H9 (cell line): ENCODE measurements around the gene DQX1. TPM values are rescaled to one million over a fixed set of nuclear protein-coding genes. Genes with fewer than 3 reads are reported as not detected.

Experiments used
- DNase-seq: peaks from one replicate; pipeline ENCODE4 v3.0.0-alpha.2; 2017
- H2AFZ ChIP-seq: one replicate; pipeline ENCODE4 v1.6.1; 2013; ENCODE audit warnings: mild to moderate bottlenecking, low read length, control low read depth, moderate library complexity
- H2AK5ac ChIP-seq: 2 replicates; pipeline ENCODE4 v1.6.1; 2013; ENCODE audit warnings: low read length, control low read depth, mixed read lengths; ENCODE audit not compliant: insufficient read length
- H2BK120ac ChIP-seq: one replicate; pipeline ENCODE4 v1.6.1; 2013; ENCODE audit warnings: low read depth, mild to moderate bottlenecking, low read length, control low read depth, inconsistent platforms; ENCODE audit not compliant: poor library complexity, severe bottlenecking
- H2BK12ac ChIP-seq: 2 replicates; pipeline ENCODE4 v1.6.1; 2013; ENCODE audit warnings: low read length, control low read depth, mixed read lengths, low read depth; ENCODE audit not compliant: insufficient read length
- H2BK15ac ChIP-seq: 2 replicates; pipeline ENCODE4 v1.6.1; 2013; ENCODE audit warnings: low read depth, low read length, control low read depth
- H2BK20ac ChIP-seq: one replicate; pipeline ENCODE4 v1.6.1; 2013; ENCODE audit warnings: low read depth, mild to moderate bottlenecking, low read length, control low read depth, inconsistent platforms; ENCODE audit not compliant: poor library complexity, severe bottlenecking
- H2BK5ac ChIP-seq: 2 replicates; pipeline ENCODE4 v1.6.1; 2013; ENCODE audit warnings: low read length, control low read depth, mixed read lengths; ENCODE audit not compliant: insufficient read length
- H3K14ac ChIP-seq: 2 replicates; pipeline ENCODE4 v1.6.1; 2013; ENCODE audit warnings: low read length, control low read depth; ENCODE audit not compliant: insufficient read depth
- H3K18ac ChIP-seq: 2 replicates; pipeline ENCODE4 v1.6.1; 2013; ENCODE audit warnings: low read depth, mild to moderate bottlenecking, mixed read lengths, low read length, control low read depth; ENCODE audit not compliant: insufficient read length
- H3K23ac ChIP-seq: 2 replicates; pipeline ENCODE4 v1.6.1; 2013; ENCODE audit warnings: low read length, control low read depth, mixed read lengths, low read depth; ENCODE audit not compliant: insufficient read length
- H3K23me2 ChIP-seq: 2 replicates; pipeline ENCODE4 v1.6.1; 2013; ENCODE audit warnings: low read depth, mild to moderate bottlenecking, mixed read lengths, low read length, control low read depth; ENCODE audit not compliant: insufficient read length, poor library complexity, severe bottlenecking
- H3K27ac ChIP-seq: 2 replicates; pipeline ENCODE4 v1.5.1; 2013; ENCODE audit warnings: low read length, control low read depth, mixed read lengths, low read depth; ENCODE audit not compliant: insufficient read length
- H3K27me3 ChIP-seq: 2 replicates; pipeline ENCODE4 v1.6.1; 2013; ENCODE audit warnings: low read length, control low read depth, inconsistent platforms; ENCODE audit not compliant: insufficient read depth
- H3K4ac ChIP-seq: 2 replicates; pipeline ENCODE4 v1.6.1; 2013; ENCODE audit warnings: low read depth, mild to moderate bottlenecking, control low read depth, inconsistent platforms, low read length, moderate library complexity
- H3K4me1 ChIP-seq: 2 replicates; pipeline ENCODE4 v1.6.1; 2013; ENCODE audit warnings: low read length, control low read depth, inconsistent platforms; ENCODE audit not compliant: insufficient read depth
- H3K4me2 ChIP-seq: 2 replicates; pipeline ENCODE4 v1.6.1; 2013; ENCODE audit warnings: low read length, control low read depth, mixed read lengths; ENCODE audit not compliant: insufficient read length, insufficient read depth
- H3K56ac ChIP-seq: 2 replicates; pipeline ENCODE4 v1.6.1; 2013; ENCODE audit warnings: low read depth, mild to moderate bottlenecking, mixed read lengths, low read length, control low read depth; ENCODE audit not compliant: insufficient read length
- H3K79me1 ChIP-seq: 2 replicates; pipeline ENCODE4 v1.6.1; 2013; ENCODE audit warnings: low read depth, mild to moderate bottlenecking, moderate library complexity, low read length, control low read depth, inconsistent platforms; ENCODE audit not compliant: insufficient read depth, poor library complexity, severe bottlenecking
- H3K79me2 ChIP-seq: 2 replicates; pipeline ENCODE4 v1.6.1; 2013; ENCODE audit warnings: low read length, control low read depth, inconsistent platforms; ENCODE audit not compliant: insufficient read depth
- H3K9ac ChIP-seq: 2 replicates; pipeline ENCODE4 v1.6.1; 2013; ENCODE audit warnings: low read length, control low read depth, mixed read lengths; ENCODE audit not compliant: insufficient read length; ENCODE audit errors: extremely low read depth
- H3K9me3 ChIP-seq: one replicate; pipeline ENCODE4 v1.6.1; 2013; ENCODE audit warnings: low read depth, low read length, inconsistent platforms; ENCODE audit not compliant: control insufficient read depth
- H3T11ph ChIP-seq: one replicate; pipeline ENCODE4 v1.6.1; 2013; ENCODE audit warnings: mild to moderate bottlenecking, low read length, control low read depth, inconsistent platforms
- H4K20me1 ChIP-seq: one replicate; pipeline ENCODE4 v1.6.1; 2013; ENCODE audit not compliant: control insufficient read depth, insufficient read length, insufficient read depth
- H4K5ac ChIP-seq: 2 replicates; pipeline ENCODE4 v1.6.1; 2013; ENCODE audit warnings: low read depth, mild to moderate bottlenecking, mixed read lengths, low read length, control low read depth; ENCODE audit not compliant: insufficient read length
- H4K8ac ChIP-seq: replicated peaks from 2 replicates; pipeline ENCODE4 v1.6.1; 2013; ENCODE audit warnings: low read length, control low read depth, mixed read lengths, low read depth; ENCODE audit not compliant: insufficient read length
- H4K91ac ChIP-seq: 2 replicates; pipeline ENCODE4 v1.6.1; 2013; ENCODE audit warnings: low read depth, mild to moderate bottlenecking, moderate library complexity, mixed read lengths, low read length, control low read depth; ENCODE audit not compliant: insufficient read length
- H3K27ac Mint-ChIP-seq, 3 experiments: 2 replicates in 2 of 3; 3 replicates in 1 of 3; pipeline ENCODE4 v1.8.0; 2020 to 2021; ENCODE audit warnings: mixed read lengths in 3 of 3, mild to moderate bottlenecking in 1 of 3, moderate library complexity in 1 of 3
- H3K27me3 Mint-ChIP-seq: 2 replicates; pipeline ENCODE4 v1.8.0; 2021; ENCODE audit warnings: low read depth, mild to moderate bottlenecking, moderate library complexity, mixed read lengths
- H3K36me3 Mint-ChIP-seq, 3 experiments: 2 replicates in 2 of 3; 3 replicates in 1 of 3; pipeline ENCODE4 v1.8.0; 2020 to 2021; ENCODE audit warnings: low read depth in 3 of 3, mixed read lengths in 3 of 3; ENCODE audit not compliant: insufficient read depth in 1 of 3
- H3K4me1 Mint-ChIP-seq, 2 experiments: 2 replicates each; pipeline ENCODE4 v1.8.0; 2020; ENCODE audit warnings: mixed read lengths in 2 of 2
- H3K4me3 Mint-ChIP-seq, 2 experiments: 2 replicates in 1 of 2; 3 replicates in 1 of 2; pipeline ENCODE4 v1.8.0; 2020 to 2021; ENCODE audit warnings: mild to moderate bottlenecking in 2 of 2, mixed read lengths in 2 of 2, moderate library complexity in 1 of 2
- H3K9me3 Mint-ChIP-seq, 2 experiments: 2 replicates in 1 of 2; 3 replicates in 1 of 2; pipeline ENCODE4 v1.8.0; 2020; ENCODE audit warnings: mild to moderate bottlenecking in 2 of 2, mixed read lengths in 2 of 2, moderate library complexity in 1 of 2
- CTCF ChIP-seq: fragments of 200-600 bp; sonication (generic); conservative IDR thresholded peaks from 3 replicates; pipeline ENCODE4 v1.8.0; 2021; ENCODE audit warnings: antibody characterized with exemption, mild to moderate bottlenecking
- WGBS: extraction: QIAGEN DNeasy Blood & Tissue Kit; methylation state at CpG from one replicate; pipeline ENCODE4 v1.1.7; 2013; ENCODE audit warnings: missing lambda C conversion rate, low lambda C conversion rate, mixed read lengths; ENCODE audit not compliant: insufficient read length; ENCODE audit errors: extremely low coverage; 5-methylcytosine and 5-hydroxymethylcytosine counted together
- total RNA-seq: library from RNA; stranded (reverse); gene quantifications from 2 replicates; pipeline ENCODE4 v1.2.1, GENCODE V29; 2021

DQX1 gene
- total RNA-seq, 1 experiment from 2014 or later = 0.98 TPM

- Mint-ChIP-seq H3K27ac (no peak overlapping the region), H3K27me3 (peaks cover 21% of the 10 kb centered on the region), H3K36me3 (peaks cover 27 to 39% (median 30%) of the 10 kb centered on the region in 3 experiments), H3K9me3 (no peaks in the 10 kb centered on the region; a peak in 1 of 5 replicates), H3K4me3 (peak overlapping the region in 1 of 2 experiments; percentile 63; a peak in 3 of 5 replicates), H3K4me1 (peaks cover 17 to 22% of the 10 kb centered on the region in 2 experiments)
- Histone ChIP-seq H3K4me1 (peaks cover 4% of the 10 kb centered on the region; the same call in 1 of the 2 replicates), H3T11ph (no peak overlapping the region), H2BK20ac (no peak overlapping the region), H3K4ac (no peak overlapping the region), H2AFZ (no peak overlapping the region), H4K8ac (no peak overlapping the region), H2BK12ac (no peak overlapping the region), H3K23ac (no peak overlapping the region), H3K79me1 (peaks cover 4% of the 10 kb centered on the region), H3K23me2 (peaks cover 15% of the 10 kb centered on the region), H3K4me2 (no peak overlapping the region), H4K20me1 (no peaks in the 10 kb centered on the region), H4K5ac (no peak overlapping the region), H3K9me3 (no peaks in the 10 kb centered on the region), H3K27me3 (peaks cover 3% of the 10 kb centered on the region; the same call in 1 of the 2 replicates), H2BK120ac (no peak overlapping the region), H2BK5ac (no peak overlapping the region), H3K27ac (no peak overlapping the region), H3K14ac (no peak overlapping the region), H3K9ac (no peak overlapping the region), H2AK5ac (no peak overlapping the region), H4K91ac (no peak overlapping the region), H2BK15ac (no peak overlapping the region), H3K79me2 (peaks cover 4% of the 10 kb centered on the region; the same call in 1 of the 2 replicates), H3K56ac (no peak overlapping the region), H3K18ac (no peak overlapping the region)
- TF ChIP-seq CTCF = no peak
- no peak for DNase-seq
- whole genome bisulfite sequencing = no CpG with 5 or more reads among the region's 11 CpGs
Observed at GRCh38 chr2:74526649-74527230, 709 bp upstream of the DQX1 start.
